ENCODE results near the gene CENPA. TPM values are rescaled to one million over a fixed set of nuclear protein-coding genes. Genes with fewer than 3 reads are reported as not detected.

Gene CENPA
- total RNA-seq, 4 donors from 2014 or later: 0.22 TPM; not detected in 3

- in situ Hi-C loops (cut with MboI; ENCODE audit: low sequenced_read_pairs in 4 of 4): no loop called here
- Histone ChIP-seq H3K4me1 (peaks cover 22 to 44% of the 10 kb centered on the region in 2 donors), H3K36me3 (no peaks in the 10 kb centered on the region), H3K9me3 (no peaks in the 10 kb centered on the region), H3K4me3 (peak overlapping the region; percentile 56 to 100 (median 90)), H3K27me3 (no peaks in the 10 kb centered on the region), H3K27ac (peak overlapping the region; percentile 93 to 99 (median 98))
- intact Hi-C loops (cut with DNase I; ENCODE audit: low total_unique reads): loop anchor here (2.0 to 10.0 kb wide), 2 partner anchors 20 to 420 kb away; partner anchors contain the start of genes ADGRF3 and SELENOI
- TF ChIP-seq CTCF (IDR thresholded peaks at IDR 0.05 in 4 of 5, conservative IDR thresholded peaks at IDR 0.05 in 1 of 5) (no peak), POLR2A (IDR thresholded peaks at IDR 0.05) (no peak)
- no peak for ATAC-seq
- no peak for DNase-seq
Observed at GRCh38 chr2:26764906-26765305, 20.9 kb upstream of the CENPA start.

DNA sequence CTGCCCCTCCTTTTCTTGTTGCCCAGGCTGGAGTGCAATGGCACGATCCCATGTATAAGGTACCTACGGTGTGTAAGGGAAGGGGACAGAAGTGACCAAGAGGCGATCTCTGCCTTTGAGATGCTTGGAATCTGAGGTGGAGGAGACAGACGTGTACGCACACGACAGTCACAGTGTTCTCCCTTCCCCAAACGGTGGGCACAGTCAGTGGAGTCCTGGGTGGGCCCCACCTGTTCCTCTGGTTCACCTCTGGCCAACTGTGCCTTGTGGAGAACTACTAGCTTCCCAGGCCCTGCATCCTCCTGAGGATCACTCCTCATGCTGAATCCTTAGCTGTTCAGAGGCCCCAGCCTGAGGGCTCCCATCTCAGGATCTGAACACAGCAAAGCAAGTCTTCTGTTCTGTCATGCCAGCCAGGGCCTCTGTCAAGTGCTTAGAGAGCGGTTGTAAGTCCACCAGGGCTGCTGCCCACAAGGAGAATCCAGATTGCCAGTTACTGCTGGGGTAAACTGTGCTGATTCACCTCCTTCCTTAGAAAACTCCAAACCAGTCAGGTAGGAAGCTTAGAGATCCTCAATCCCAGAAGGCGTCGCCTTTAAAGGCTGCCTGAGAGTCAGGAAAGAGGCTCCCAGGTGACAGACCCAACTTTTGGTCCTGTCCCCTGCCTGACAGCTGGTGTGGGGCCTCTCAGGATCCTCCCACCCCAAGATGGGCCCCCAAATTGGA lies 20.2 kb upstream of the CENPA start:
- no peak for ATAC-seq
- no peak for DNase-seq
- no peak for TF ChIP-seq POLR2A (IDR thresholded peaks at IDR 0.05)
- no peak for TF ChIP-seq CTCF (IDR thresholded peaks at IDR 0.05 in 4 of 5, conservative IDR thresholded peaks at IDR 0.05 in 1 of 5)
- Histone ChIP-seq H3K4me3 (peak overlapping the region; percentile 56 to 100 (median 90)), H3K27ac (peak overlapping the region; percentile 93 to 99 (median 98)), H3K9me3 (no peaks in the 10 kb centered on the region), H3K36me3 (no peaks in the 10 kb centered on the region), H3K4me1 (peaks cover 30 to 51% of the 10 kb centered on the region in 2 donors), H3K27me3 (no peaks in the 10 kb centered on the region)
- intact Hi-C loops (cut with DNase I; ENCODE audit: low total_unique reads) (loop anchor here (2.0 to 10.0 kb wide), 2 partner anchors 19 to 421 kb away; partner anchors contain the start of genes ADGRF3 and SELENOI), in situ Hi-C loops (cut with MboI; ENCODE audit: low sequenced_read_pairs in 4 of 4) (no loop called here)

DNA sequence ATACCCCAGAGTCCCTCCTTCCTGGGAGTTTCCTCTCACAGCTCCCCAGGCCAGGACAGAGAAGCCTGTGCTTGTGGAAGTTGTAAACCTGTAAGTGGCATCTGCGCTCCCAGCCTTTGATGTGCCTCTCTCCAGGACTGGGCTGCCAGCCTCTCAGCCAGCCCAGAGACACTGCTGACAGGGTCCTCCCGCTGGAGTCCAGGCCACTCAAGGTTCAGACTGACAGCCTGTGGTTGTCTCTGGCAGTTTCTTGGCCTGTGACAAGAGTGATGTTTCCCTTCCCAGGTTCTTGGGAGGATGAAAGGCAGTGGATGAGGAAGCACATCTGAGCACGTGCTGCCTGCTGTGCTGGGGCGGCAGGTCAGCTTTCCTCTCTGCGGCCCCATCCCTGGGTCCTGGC lies 18.7 kb upstream of the CENPA start:
- intact Hi-C loops (cut with DNase I; ENCODE audit: low total_unique reads) (loop anchor here (10.0 kb wide), 1 partner anchor 422 kb away; the partner anchor contains the start of genes ADGRF3 and SELENOI), in situ Hi-C loops (cut with MboI; ENCODE audit: low sequenced_read_pairs in 4 of 4) (no loop called here)
- TF ChIP-seq POLR2A (IDR thresholded peaks at IDR 0.05): no peak
- no peak for TF ChIP-seq CTCF (IDR thresholded peaks at IDR 0.05 in 4 of 5, conservative IDR thresholded peaks at IDR 0.05 in 1 of 5)
- Histone ChIP-seq H3K9me3 (no peaks in the 10 kb centered on the region), H3K27me3 (no peaks in the 10 kb centered on the region), H3K27ac (peak overlapping the region; percentile 93 to 99 (median 96)), H3K4me1 (peaks cover 45 to 66% of the 10 kb centered on the region in 2 donors), H3K36me3 (no peaks in the 10 kb centered on the region), H3K4me3 (no peak overlapping the region)
- no peak for DNase-seq
- ATAC-seq: no peak

- in situ Hi-C loops (cut with MboI; ENCODE audit: low sequenced_read_pairs in 4 of 4): no loop called here
- Histone ChIP-seq H3K4me3 (no peak overlapping the region), H3K36me3 (no peaks in the 10 kb centered on the region), H3K27me3 (no peaks in the 10 kb centered on the region), H3K27ac (peak overlapping the region; percentile 93 to 99 (median 96)), H3K4me1 (peaks cover 52 to 75% of the 10 kb centered on the region in 2 donors), H3K9me3 (no peaks in the 10 kb centered on the region)
- no peak for DNase-seq
- ATAC-seq: no peak
- TF ChIP-seq CTCF (IDR thresholded peaks at IDR 0.05 in 4 of 5, conservative IDR thresholded peaks at IDR 0.05 in 1 of 5) (no peak), POLR2A (IDR thresholded peaks at IDR 0.05) (no peak)
- intact Hi-C loops (cut with DNase I; ENCODE audit: low total_unique reads): loop anchor here (10.0 kb wide), 1 partner anchor 423 kb away; the partner anchor contains the start of genes ADGRF3 and SELENOI
Observed at GRCh38 chr2:26767894-26768487, 17.9 kb upstream of the CENPA start.
